Jurkat, Clone E6-1 (cell line): ENCODE results near the gene PTPN4.
"Not testable (repeated sequence)": the region's sequence is repeated elsewhere in the genome, so short reads cannot be mapped to it uniquely, and the experiment has no call there.

Experiments
- DNase-seq: peaks from one replicate; pipeline ENCODE4 v3.0.0-alpha.2; 2011; ENCODE audit warnings: low read depth, low spot score
- H3K4me3 ChIP-seq: 2 replicates; pipeline ENCODE4 v1.5.1; 2011; ENCODE audit warnings: mild to moderate bottlenecking, low read length, control low read depth, moderate library complexity

The PTPN4 gene

GRCh38 chr2:119795309-119796303 lies 35.9 kb downstream of the PTPN4 start:
- H3K4me3 ChIP-seq: no peak overlapping the region
- no peak for DNase-seq

GRCh38 chr2:119800376-119800902 lies 40.7 kb downstream of the PTPN4 start:
- H3K4me3 ChIP-seq: no peak overlapping the region

GRCh38 chr2:119801040-119801439 lies 41.3 kb downstream of the PTPN4 start:
- H3K4me3 ChIP-seq: no peak overlapping the region
- no peak for DNase-seq

More at GRCh38 chr2:119800376-119800902, 40.7 kb downstream of the PTPN4 start:
- no peak for DNase-seq

- H3K4me3 ChIP-seq, DNase-seq: not testable (repeated sequence)
These were observed 42.3 kb downstream of the PTPN4 start for GRCh38 chr2:119801989-119802388.

GRCh38 chr2:119803101-119803500 lies 43.4 kb downstream of the PTPN4 start:
- DNase-seq: no peak
- no peak overlapping the region for H3K4me3 ChIP-seq

GRCh38 chr2:119804409-119804808 lies 44.7 kb downstream of the PTPN4 start:
- not testable (repeated sequence) for H3K4me3 ChIP-seq, DNase-seq

- DNase-seq: no peak
- no peak overlapping the region for H3K4me3 ChIP-seq
These were observed 48.9 kb downstream of the PTPN4 start for GRCh38 chr2:119808516-119809147.

GRCh38 chr2:119809339-119810048 lies 49.8 kb downstream of the PTPN4 start:
- no peak for DNase-seq
- H3K4me3 ChIP-seq: no peak overlapping the region

GRCh38 chr2:119810049-119810630 lies 50.4 kb downstream of the PTPN4 start:
- H3K4me3 ChIP-seq: no peak overlapping the region
- DNase-seq: no peak

GRCh38 chr2:119814216-119814615 lies 54.5 kb downstream of the PTPN4 start:
- H3K4me3 ChIP-seq: no peak overlapping the region
- DNase-seq: no peak

GRCh38 chr2:119818792-119819191 lies 59.1 kb downstream of the PTPN4 start:
- no peak for DNase-seq
- H3K4me3 ChIP-seq: no peak overlapping the region

GRCh38 chr2:119819846-119820245 lies 60.1 kb downstream of the PTPN4 start:
- DNase-seq: no peak
- no peak overlapping the region for H3K4me3 ChIP-seq

GRCh38 chr2:119820275-119820674 lies 60.6 kb downstream of the PTPN4 start:
- no peak overlapping the region for H3K4me3 ChIP-seq
- DNase-seq: no peak

GRCh38 chr2:119821266-119821665 lies 61.5 kb downstream of the PTPN4 start:
- H3K4me3 ChIP-seq: no peak overlapping the region
- DNase-seq: no peak

GRCh38 chr2:119823734-119824334 lies 64.1 kb downstream of the PTPN4 start:
- DNase-seq: peak; percentile 28
- H3K4me3 ChIP-seq: no peak overlapping the region

- DNase-seq: peak; percentile 17
- H3K4me3 ChIP-seq: no peak overlapping the region
These were observed 66.7 kb downstream of the PTPN4 start for GRCh38 chr2:119826370-119826961.

- H3K4me3 ChIP-seq: no peak overlapping the region
- DNase-seq: no peak
These were observed 68.3 kb downstream of the PTPN4 start for GRCh38 chr2:119827866-119828507.
